Stimulated activated CD8-positive, alpha-beta memory T cell treated with anti-CD3 and anti-CD28 coated beads, Interleukin-4, amount 100 ng/mL, for 4 hours (primary cell): Measurements from ENCODE around the gene CFAP251.
"Not testable (repeated sequence)": the region's sequence is repeated elsewhere in the genome, so short reads cannot be mapped to it uniquely, and the experiment has no call there.

Experiments
- DNase-seq, 2 donors: peaks; one replicate each; pipeline ENCODE4 v3.0.0-alpha.2; 2020; ENCODE audit warnings: low read depth in 2 of 2, low spot score in 1 of 2

Gene CFAP251

GRCh38 chr12:121970581-121971300 is 52.3 kb downstream of the CFAP251 start:
- no peak for DNase-seq

DNA sequence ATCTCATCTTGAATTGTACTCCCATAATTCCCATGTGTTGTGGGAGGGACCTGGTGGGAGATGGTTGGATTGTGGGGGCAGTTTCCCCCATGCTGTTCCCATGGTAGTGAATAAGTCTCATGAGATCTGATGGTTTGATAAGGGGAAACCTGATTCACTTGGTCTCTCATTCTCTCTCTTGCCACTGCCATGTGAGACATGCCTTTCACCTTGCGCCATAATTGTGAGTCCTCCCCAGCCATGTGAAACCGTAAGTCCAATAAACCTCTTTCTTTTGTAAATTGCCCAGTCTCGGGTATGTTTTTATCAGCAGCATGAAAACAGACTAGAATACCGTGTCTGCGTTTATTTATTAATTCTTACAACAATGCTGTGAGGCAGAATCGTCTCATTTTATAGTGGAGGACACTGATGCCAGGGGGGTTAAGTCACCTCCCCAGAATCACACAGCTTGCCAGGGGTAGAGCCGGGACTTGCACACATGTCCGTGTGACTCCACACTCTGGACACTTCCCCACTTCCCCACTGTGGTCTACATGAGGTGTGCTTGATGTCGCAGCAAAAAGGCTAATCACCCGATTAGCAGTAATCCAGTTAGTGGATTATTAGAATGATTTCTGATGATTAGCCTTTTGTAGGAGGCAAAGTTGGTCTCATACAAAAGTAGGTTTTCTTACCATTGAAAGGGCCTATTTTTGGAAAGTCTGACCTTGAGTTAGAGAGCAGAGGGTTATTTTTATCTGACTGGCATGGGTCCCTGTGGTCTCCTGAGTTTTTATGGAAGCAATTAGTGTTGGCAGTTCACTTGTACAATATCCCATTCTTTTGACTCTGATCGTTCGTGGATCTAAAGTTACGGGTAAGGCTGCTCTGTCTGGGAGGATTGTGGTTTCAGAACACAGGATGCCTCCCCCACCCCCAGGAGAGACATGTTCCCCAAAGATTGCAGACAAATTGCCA is 55.9 kb downstream of the CFAP251 start:
- no peak for DNase-seq

- no peak for DNase-seq
Measured at GRCh38 chr12:121975021-121975420, 56.6 kb downstream of the CFAP251 start.

DNA sequence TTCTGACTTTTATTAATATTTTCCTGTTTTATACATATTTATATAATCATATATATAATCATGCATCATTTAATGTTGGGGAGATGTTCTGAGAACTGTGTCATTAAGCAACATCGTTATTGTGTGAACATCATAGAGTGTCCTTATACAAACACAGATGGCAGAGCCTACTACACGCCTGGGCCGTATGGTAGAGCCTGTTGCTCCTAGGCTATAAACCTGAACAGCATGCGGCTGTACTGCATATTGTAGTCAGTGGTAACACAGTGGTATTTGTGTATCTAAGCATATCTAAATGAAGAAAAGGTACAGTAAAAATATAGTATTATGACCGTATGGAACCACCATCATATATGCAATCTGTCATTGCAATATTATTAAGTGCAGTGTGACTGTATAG is 58.6 kb downstream of the CFAP251 start:
- no peak for DNase-seq

- DNase-seq, result no peak
Measured at GRCh38 chr12:121980191-121980891, 61.9 kb downstream of the CFAP251 start.

GRCh38 chr12:121980892-121981272 is 62.5 kb downstream of the CFAP251 start:
- no peak for DNase-seq

DNA sequence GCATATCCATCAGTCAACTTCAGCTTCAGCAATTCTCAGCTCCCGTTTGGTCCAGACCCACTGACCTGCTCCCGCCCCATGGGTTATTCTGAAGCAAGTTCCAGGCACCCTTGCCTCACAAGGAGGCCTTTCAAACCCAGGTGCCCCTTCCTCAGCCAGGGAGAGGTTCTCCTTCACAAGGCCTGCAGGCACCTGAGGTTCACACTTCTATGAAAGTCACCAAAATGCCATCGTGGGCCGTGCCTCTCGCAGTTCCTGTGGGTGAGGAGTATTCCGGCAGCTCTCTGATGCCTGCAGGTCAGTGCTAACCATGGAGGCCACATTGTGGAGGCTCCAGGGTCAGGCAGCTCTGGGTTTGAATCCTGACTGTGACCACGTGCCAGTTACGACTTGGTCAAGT is 63.1 kb downstream of the CFAP251 start:
- no peak for DNase-seq

DNA sequence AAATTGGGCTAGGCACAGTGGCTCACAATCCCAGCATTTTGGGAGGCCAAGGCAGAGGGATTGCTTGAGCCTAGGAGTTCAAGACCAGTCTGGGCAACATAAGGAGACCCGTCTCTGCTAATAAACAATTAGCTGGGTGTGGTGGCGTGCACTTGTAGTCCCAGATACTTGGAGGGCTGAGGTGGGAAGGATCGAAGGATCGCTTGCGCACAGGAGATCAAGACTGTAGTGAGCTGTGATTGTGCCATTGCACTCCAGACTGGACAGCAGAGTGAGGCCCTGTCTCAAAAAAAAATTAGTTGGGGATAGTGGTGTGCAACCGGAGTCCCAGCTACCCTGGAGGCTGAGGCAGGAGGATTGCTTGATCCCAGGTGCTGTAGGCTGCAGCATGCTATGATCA is 64.6 kb downstream of the CFAP251 start:
- no peak for DNase-seq

DNA sequence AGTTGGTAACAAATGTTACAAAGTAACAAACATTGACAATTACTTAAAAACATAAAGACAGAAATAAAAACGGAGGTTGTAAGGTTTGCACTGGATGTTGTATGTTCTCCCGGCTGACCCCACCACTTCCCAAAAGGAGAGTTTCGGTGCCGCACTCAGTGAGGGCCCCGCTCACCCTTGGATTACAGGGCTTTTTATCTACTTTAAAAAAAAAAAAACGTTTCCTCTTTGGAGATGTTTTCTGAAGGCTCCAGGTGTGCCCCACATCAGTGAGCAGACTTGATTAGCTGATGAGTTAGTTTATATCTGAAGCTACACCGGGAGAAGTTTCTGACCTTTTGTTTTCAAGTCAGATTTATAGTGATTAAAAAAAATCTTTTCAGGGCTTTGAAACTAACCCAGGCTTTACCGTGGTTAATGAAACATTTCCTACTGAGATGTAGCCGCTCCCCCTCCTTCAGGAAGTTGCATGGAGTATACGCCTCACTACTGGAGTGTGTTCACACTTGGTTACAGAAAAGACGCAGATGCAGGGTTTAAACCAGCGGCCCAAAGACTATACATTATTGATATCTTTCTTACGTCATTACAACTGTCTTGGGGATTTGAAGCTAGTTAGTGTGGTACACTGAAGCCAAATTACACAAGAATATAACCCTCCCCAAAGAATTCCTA is 65.3 kb downstream of the CFAP251 start:
- no peak for DNase-seq

GRCh38 chr12:121986489-121987245 is 68.3 kb downstream of the CFAP251 start:
- no peak for DNase-seq

DNA sequence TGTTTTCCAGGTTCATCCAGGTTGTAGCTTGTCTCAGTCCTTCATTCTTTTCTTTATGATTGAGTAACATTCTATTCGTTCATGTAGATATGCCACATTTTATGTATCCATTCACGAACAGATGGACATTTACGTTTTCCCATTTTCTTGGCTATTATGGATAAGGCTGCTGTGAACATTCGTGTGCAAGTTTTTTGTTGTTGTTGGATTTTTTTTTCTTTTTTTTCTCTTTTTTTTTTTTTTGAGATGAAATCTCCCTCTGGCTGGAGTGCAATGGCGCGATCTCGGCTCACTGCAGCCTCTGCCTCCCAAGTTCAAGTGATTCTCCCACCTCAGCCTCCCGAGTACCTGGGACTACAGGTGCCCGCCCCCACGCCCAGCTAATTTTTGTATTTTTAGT is 70.1 kb downstream of the CFAP251 start:
- DNase-seq, result not testable (repeated sequence)

GRCh38 chr12:121989276-121990113 is 71.1 kb downstream of the CFAP251 start:
- no peak for DNase-seq

GRCh38 chr12:121990114-121990647 is 71.8 kb downstream of the CFAP251 start:
- DNase-seq, result no peak

DNA sequence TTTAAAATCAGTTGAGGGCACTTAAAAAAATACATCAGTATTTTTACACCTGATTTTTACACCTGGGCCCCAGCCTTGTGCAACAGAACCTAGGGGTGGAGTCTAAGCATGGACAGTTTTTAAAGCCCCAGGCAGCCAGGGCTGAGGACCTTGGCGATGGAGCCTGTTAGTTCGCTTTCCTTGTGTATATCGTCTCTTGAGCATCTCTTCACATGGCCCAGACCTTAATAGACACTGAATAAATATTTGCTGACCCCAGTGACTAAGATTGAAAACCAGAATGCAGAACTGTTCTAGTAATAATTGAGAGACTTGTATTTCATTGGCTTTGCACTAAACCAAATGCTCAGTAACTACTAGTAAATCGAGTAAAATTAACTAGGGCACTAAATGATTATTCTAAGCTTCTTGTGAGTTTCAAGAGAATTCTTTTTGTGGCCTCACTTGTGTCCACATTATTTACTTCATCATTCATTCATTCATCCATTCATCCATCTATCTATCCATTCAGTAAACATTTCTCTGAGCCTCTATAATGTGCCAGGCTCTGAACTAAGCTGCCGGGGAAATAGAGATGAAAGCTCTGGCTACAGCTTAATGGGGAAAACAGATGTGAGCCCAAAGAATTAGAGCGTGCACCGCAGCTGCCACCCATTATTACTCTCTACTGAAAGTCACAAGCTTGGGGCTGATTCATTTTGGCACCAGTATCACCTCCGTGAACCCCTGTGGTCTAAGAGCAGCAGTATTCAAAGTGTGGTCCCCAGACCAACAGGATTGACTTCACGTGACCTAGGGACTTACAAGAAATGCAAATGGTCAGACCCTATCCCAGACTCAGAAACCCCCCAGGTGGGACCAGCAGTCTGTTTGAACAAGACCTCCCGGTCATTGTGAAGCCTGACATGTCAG is 72.6 kb downstream of the CFAP251 start:
- DNase-seq, result no peak

- peak in 1 of 2 donors; percentile 17 for DNase-seq
Measured at GRCh38 chr12:121992059-121992879, 73.9 kb downstream of the CFAP251 start.

GRCh38 chr12:121996050-121996944 is 77.9 kb downstream of the CFAP251 start:
- no peak for DNase-seq
